Activated T-cell treated with anti-CD3 and anti-CD28 coated beads for 24 hours (primary cell): ENCODE results near the gene JAZF1.

Experiments
- DNase-seq: peaks from one replicate; pipeline ENCODE4 v3.0.0-alpha.2; 2020; ENCODE audit warnings: low read depth

JAZF1 gene

GRCh38 chr7:28008911-28009310 is 171.7 kb downstream of the JAZF1 start:
- DNase-seq = no peak

- no peak for DNase-seq
These were observed 172.4 kb downstream of the JAZF1 start for GRCh38 chr7:28008171-28008570.

GRCh38 chr7:28006491-28006890 is 174.1 kb downstream of the JAZF1 start:
- DNase-seq = no peak

GRCh38 chr7:28005847-28006231 is 174.8 kb downstream of the JAZF1 start:
- DNase-seq = no peak

- no peak for DNase-seq
These were observed 175.3 kb downstream of the JAZF1 start for GRCh38 chr7:28005075-28005846.

- DNase-seq = no peak
These were observed 177.2 kb downstream of the JAZF1 start for GRCh38 chr7:28003408-28003807.

- DNase-seq = no peak
These were observed 178.0 kb downstream of the JAZF1 start for GRCh38 chr7:28002638-28003037.

- DNase-seq = no peak
These were observed 178.7 kb downstream of the JAZF1 start for GRCh38 chr7:28001896-28002295.

- no peak for DNase-seq
These were observed 180.8 kb downstream of the JAZF1 start for GRCh38 chr7:27999829-28000228.

GRCh38 chr7:27998382-27998781 is 182.2 kb downstream of the JAZF1 start:
- no peak for DNase-seq

GRCh38 chr7:27997188-27997707 is 183.3 kb downstream of the JAZF1 start:
- DNase-seq = no peak

- no peak for DNase-seq
These were observed 184.5 kb downstream of the JAZF1 start for GRCh38 chr7:27996141-27996540.

- DNase-seq = no peak
These were observed 185.4 kb downstream of the JAZF1 start for GRCh38 chr7:27995228-27995627.

GRCh38 chr7:27994639-27995038 is 186.0 kb downstream of the JAZF1 start:
- no peak for DNase-seq

- no peak for DNase-seq
These were observed 187.7 kb downstream of the JAZF1 start for GRCh38 chr7:27992755-27993493.

GRCh38 chr7:27992097-27992496 is 188.5 kb downstream of the JAZF1 start:
- DNase-seq = no peak

GRCh38 chr7:27991006-27991528 is 189.5 kb downstream of the JAZF1 start:
- DNase-seq = no peak

GRCh38 chr7:27976531-27976930 is 204.1 kb downstream of the JAZF1 start:
- DNase-seq = no peak

- DNase-seq = no peak
These were observed 207.0 kb downstream of the JAZF1 start for GRCh38 chr7:27973625-27974024.

GRCh38 chr7:27972276-27972675 is 208.3 kb downstream of the JAZF1 start:
- no peak for DNase-seq

GRCh38 chr7:27971171-27971812 is 209.3 kb downstream of the JAZF1 start:
- DNase-seq = no peak

- DNase-seq = no peak
These were observed 210.2 kb downstream of the JAZF1 start for GRCh38 chr7:27970350-27970749.

GRCh38 chr7:27969346-27969745 is 211.2 kb downstream of the JAZF1 start:
- no peak for DNase-seq
